OCI-LY1 (cell line): Measurements from ENCODE around the gene CD164L2.

Experiments used
- EZH2 ChIP-seq: fragments of 200-600 bp; sonication (generic), shearing (Covaris generic); IDR thresholded peaks from 2 replicates; pipeline ENCODE4 v1.8.0; 2017; ENCODE audit warnings: borderline replicate concordance, mixed run types, mild to moderate bottlenecking, antibody characterized with exemption, low read length, moderate library complexity, mixed read lengths
- TF ChIP-seq, protein P1 (sequence below): fragments of 200-600 bp; sonication (generic), shearing (Covaris generic); IDR thresholded peaks from 2 replicates; pipeline ENCODE4 v1.5.1; 2017; ENCODE audit warnings: mild to moderate bottlenecking, antibody characterized with exemption, low read length, moderate library complexity, mixed read lengths

DNA sequence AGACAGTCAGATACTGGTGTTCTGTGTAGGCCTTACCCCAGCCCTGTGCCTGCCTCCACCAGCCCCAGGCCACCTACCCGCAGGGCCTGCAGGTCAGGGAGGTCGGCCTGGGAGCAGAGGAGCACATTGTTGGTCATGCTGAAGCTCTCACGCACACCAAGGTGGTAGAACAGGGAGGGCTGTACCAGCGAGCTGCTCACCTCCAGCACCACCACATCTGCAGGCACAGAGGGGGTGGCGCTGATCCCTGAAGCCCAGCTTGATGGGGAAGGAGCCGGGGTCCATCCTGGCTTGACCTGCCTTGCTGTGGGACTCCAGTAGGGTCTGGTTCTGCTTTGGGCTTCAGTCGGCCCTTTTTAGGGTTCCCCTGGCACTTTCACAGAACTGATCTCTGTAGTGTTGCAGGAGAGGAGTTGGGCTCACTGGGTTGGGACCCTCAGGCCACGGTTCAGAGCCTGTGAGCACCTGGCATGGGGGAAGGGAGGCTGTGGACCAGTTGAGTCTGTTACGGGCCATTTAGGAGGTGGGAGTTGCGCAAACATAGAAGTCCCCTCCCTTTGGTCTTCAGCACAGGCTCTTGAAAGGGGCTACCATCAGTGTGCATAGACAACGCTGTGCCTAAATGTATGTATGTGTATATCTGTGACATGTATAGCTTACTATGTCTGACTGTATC, 18.3 kb downstream of the CD164L2 start:
- TF ChIP-seq, protein P1, sequence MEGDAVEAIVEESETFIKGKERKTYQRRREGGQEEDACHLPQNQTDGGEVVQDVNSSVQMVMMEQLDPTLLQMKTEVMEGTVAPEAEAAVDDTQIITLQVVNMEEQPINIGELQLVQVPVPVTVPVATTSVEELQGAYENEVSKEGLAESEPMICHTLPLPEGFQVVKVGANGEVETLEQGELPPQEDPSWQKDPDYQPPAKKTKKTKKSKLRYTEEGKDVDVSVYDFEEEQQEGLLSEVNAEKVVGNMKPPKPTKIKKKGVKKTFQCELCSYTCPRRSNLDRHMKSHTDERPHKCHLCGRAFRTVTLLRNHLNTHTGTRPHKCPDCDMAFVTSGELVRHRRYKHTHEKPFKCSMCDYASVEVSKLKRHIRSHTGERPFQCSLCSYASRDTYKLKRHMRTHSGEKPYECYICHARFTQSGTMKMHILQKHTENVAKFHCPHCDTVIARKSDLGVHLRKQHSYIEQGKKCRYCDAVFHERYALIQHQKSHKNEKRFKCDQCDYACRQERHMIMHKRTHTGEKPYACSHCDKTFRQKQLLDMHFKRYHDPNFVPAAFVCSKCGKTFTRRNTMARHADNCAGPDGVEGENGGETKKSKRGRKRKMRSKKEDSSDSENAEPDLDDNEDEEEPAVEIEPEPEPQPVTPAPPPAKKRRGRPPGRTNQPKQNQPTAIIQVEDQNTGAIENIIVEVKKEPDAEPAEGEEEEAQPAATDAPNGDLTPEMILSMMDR: no peak
- TF ChIP-seq EZH2: no peak
